ENCODE results near the gene COG5.

- TF ChIP-seq ZNF274 (IDR thresholded peaks at IDR 0.05; ENCODE audit: low read depth, low read length) = no peak
- no peak for TF ChIP-seq SUZ12 (IDR thresholded peaks at IDR 0.05; ENCODE audit: extremely low read depth, insufficient read depth, insufficient read length)
These were observed 124.7 kb downstream of the COG5 start for GRCh38 chr7:107439025-107439424.

Measured in NT2/D1 (cell line).